Endothelial cell of umbilical vein (primary cell): ENCODE data around the gene VEPH1. TPM values are rescaled to one million over a fixed set of nuclear protein-coding genes. Genes with fewer than 3 reads are reported as not detected.
A peak's percentile ranks its signal among the peaks of the same experiment; 100 is the strongest.

Experiments
- BruUV-seq: library from RNA; stranded (reverse); fragments of 400-500 nt; replicated peaks from 2 replicates; lab custom pipeline; 2021; lab: Mats Ljungman, UMichigan
- CTCF ChIA-PET: fragments of 300-600, 350-600 bp; sonication (Branson Sonifier 250); formaldehyde crosslinking; loops from one replicate; lab custom pipeline; 2021; ENCODE audit warnings: antibody characterized with exemption, inconsistent platforms; lab: Charles Lee
- POLR2A ChIA-PET: fragments of 300-600, 350-600 bp; sonication (Branson Sonifier 250); formaldehyde crosslinking; loops from one replicate; lab custom pipeline; 2021; ENCODE audit warnings: antibody characterized with exemption, inconsistent platforms; lab: Charles Lee
- DNase-seq: peaks from one replicate; pipeline ENCODE4 v3.0.0-alpha.2; 2011; ENCODE audit warnings: low read depth, low spot score
- FAIRE-seq: peaks from 2 replicates; lab custom pipeline; 2011; peaks lifted over from hg19 to GRCh38; lab: Jason Lieb, UNC
- H2AFZ ChIP-seq: 2 replicates; pipeline ENCODE4 v1.6.0; 2012; ENCODE audit warnings: low read depth, low read length, control low read depth, inconsistent platforms
- H3K27ac ChIP-seq: 2 replicates; pipeline ENCODE4 v1.5.1; 2011; ENCODE audit warnings: low read depth, mild to moderate bottlenecking, control low read depth, low read length, moderate library complexity; ENCODE audit not compliant: insufficient read depth
- H3K27me3 ChIP-seq, 2 experiments: 2 replicates each; pipeline versions ENCODE4 v1.6.0 to v1.6.1; 2011; ENCODE audit warnings: low read length in 2 of 2, mixed read lengths in 1 of 2; ENCODE audit not compliant: control insufficient read depth in 2 of 2, insufficient read depth in 2 of 2
- H3K36me3 ChIP-seq, 2 experiments: 2 replicates in 1 of 2; 3 replicates in 1 of 2; pipeline ENCODE4 v1.5.1; 2011; ENCODE audit warnings: low read length in 2 of 2, mild to moderate bottlenecking in 1 of 2, moderate library complexity in 1 of 2; ENCODE audit not compliant: control insufficient read depth in 2 of 2, insufficient read depth in 2 of 2; ENCODE audit errors: extremely low read depth in 1 of 2
- H3K4me1 ChIP-seq: 3 replicates; pipeline ENCODE4 v1.5.1; 2011; ENCODE audit warnings: mild to moderate bottlenecking, low read length; ENCODE audit not compliant: control insufficient read depth, insufficient read depth; ENCODE audit errors: extremely low read depth
- H3K4me2 ChIP-seq: 2 replicates; pipeline ENCODE4 v1.6.1; 2011; ENCODE audit warnings: low read length, control low read depth, mixed read lengths; ENCODE audit not compliant: insufficient read depth
- H3K4me3 ChIP-seq, 3 experiments: fragments of 200-600 bp in 1 of 3; sonication (generic), shearing (Covaris generic) in 1 of 3; replicated peaks in 1 of 3; 2 replicates each; pipeline ENCODE4 v1.5.1; 2011 to 2016; ENCODE audit warnings: control low read depth in 3 of 3, low read length in 3 of 3, mild to moderate bottlenecking in 2 of 3, inconsistent platforms in 1 of 3, low read depth in 1 of 3, moderate library complexity in 1 of 3; ENCODE audit not compliant: insufficient read depth in 1 of 3
- H3K79me2 ChIP-seq: 2 replicates; pipeline ENCODE4 v1.6.0; 2012; ENCODE audit warnings: low read length, inconsistent platforms; ENCODE audit not compliant: control insufficient read depth, insufficient read depth
- H3K9ac ChIP-seq: replicated peaks from 2 replicates; pipeline ENCODE3; 2011; ENCODE audit warnings: low read length, control low read depth; ENCODE audit not compliant: insufficient read depth; ENCODE audit errors: extremely low read depth
- H3K9me1 ChIP-seq: replicated peaks from 3 replicates; pipeline ENCODE4 v1.6.0; 2011; ENCODE audit warnings: mild to moderate bottlenecking, low read length; ENCODE audit not compliant: control insufficient read depth, insufficient read depth; ENCODE audit errors: extremely low read depth
- H3K9me3 ChIP-seq: replicated peaks from 2 replicates; pipeline ENCODE4 v1.5.1; 2012; ENCODE audit warnings: low read length, inconsistent platforms; ENCODE audit not compliant: control insufficient read depth, insufficient read depth
- H4K20me1 ChIP-seq: replicated peaks from 2 replicates; pipeline ENCODE3; 2011; ENCODE audit warnings: mild to moderate bottlenecking, low read length; ENCODE audit not compliant: control insufficient read depth, insufficient read depth; ENCODE audit errors: extremely low read depth
- EZH2 ChIP-seq: IDR thresholded peaks from 2 replicates; pipeline ENCODE4 v1.6.1; 2012; ENCODE audit warnings: borderline replicate concordance, low read depth, mild to moderate bottlenecking, moderate library complexity, low read length, inconsistent platforms; ENCODE audit not compliant: severe bottlenecking
- FOS ChIP-seq: IDR thresholded peaks from 2 replicates; pipeline ENCODE4 v1.6.1; 2011; ENCODE audit warnings: mild to moderate bottlenecking, low read length, moderate library complexity, borderline replicate concordance; ENCODE audit not compliant: insufficient read depth
- GATA2 ChIP-seq: IDR thresholded peaks from 2 replicates; pipeline ENCODE4 v1.7.0; 2011; ENCODE audit warnings: low read depth, mild to moderate bottlenecking, moderate library complexity, mixed read lengths, low read length; ENCODE audit not compliant: insufficient read length, insufficient read depth
- JUN ChIP-seq: IDR thresholded peaks from 2 replicates; pipeline ENCODE4 v1.6.1; 2011; ENCODE audit warnings: borderline replicate concordance, low read depth; ENCODE audit not compliant: insufficient read length, insufficient read depth
- MAX ChIP-seq: IDR thresholded peaks from 2 replicates; pipeline ENCODE4 v1.6.1; 2011; ENCODE audit not compliant: insufficient read depth, insufficient read length
- MYC ChIP-seq: IDR thresholded peaks from one replicate; pipeline ENCODE4 v1.6.1; 2011; ENCODE audit warnings: mild to moderate bottlenecking, low read depth, low read length
- POLR2A ChIP-seq: IDR thresholded peaks from 2 replicates; pipeline ENCODE4 v1.6.1; 2012; ENCODE audit warnings: low read depth, mild to moderate bottlenecking, control low read depth, low read length
- POLR2AphosphoS5 ChIP-seq: IDR thresholded peaks from 2 replicates; pipeline ENCODE4 v1.6.1; 2012; ENCODE audit warnings: low read depth, mild to moderate bottlenecking, control low read depth, low read length, moderate library complexity; ENCODE audit not compliant: insufficient read depth
- dilution Hi-C: fragments of 300-500 bp; cut with MboI; formaldehyde crosslinking; loops from one replicate; pipeline ENCODE4 v1.15.0; 2019; ENCODE audit warnings: low sequenced_read_pairs; ENCODE audit not compliant: extremely low pct_ligation_motif_present
- intact Hi-C: fragments of 100-400 bp; cut with micrococcal nuclease; formaldehyde crosslinking; loops from one replicate; pipeline ENCODE4 v1.10.0; 2022
- polyA plus RNA-seq, 4 experiments: library from polyadenylated mRNA; depleted of rRNA in 3 of 4; stranded (reverse) in 3 of 4; unstranded in 1 of 4; fragments of >200 nt; gene quantifications; 2 replicates each; pipeline versions ENCODE4 v1.2.1 to v1.2.3, GENCODE V29; 2011 to 2012; ENCODE audit warnings: missing spikeins in 1 of 4
- total RNA-seq: library from RNA; stranded (reverse); gene quantifications from 2 replicates; pipeline ENCODE4 v1.2.3, GENCODE V29; 2021
- TF ChIP-seq, protein P1 (sequence below), 2 donors: IDR thresholded peaks; 1 replicate in 1 of 2; 2 replicates in 1 of 2; pipeline ENCODE4 v1.5.1; 2011; ENCODE audit warnings: low read length in 2 of 2, mild to moderate bottlenecking in 2 of 2, moderate library complexity in 2 of 2, control low read depth in 1 of 2, inconsistent platforms in 1 of 2, low read depth in 1 of 2; ENCODE audit not compliant: insufficient read depth in 1 of 2; ENCODE audit errors: extremely low read depth in 1 of 2

The VEPH1 gene
- total and polyA plus RNA-seq, 2 donors (not counting 3 experiments of a cell fraction or from before 2014, with no cell fraction given): 42.9 to 136 TPM

DNA sequence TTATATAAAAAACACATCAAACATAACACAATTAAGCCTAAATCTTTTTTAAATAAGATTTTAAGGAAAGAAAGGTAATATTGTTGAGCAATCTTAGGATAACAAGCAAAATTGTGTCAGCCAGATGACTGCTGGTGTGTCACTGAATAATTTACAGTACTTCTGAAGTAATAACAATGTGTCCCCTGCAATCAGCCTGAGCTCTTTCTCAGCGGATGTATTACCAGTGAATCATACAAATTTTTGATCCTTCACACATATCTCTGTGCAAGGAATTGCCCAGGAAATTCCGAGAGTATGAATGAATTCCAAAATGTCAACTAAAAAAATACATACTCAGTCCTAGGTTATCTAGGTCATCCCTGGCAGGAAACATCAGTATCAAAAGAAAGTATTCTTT is 143.2 kb downstream of the VEPH1 start:
- no peaks in the 10 kb centered on the region for H3K27me3 ChIP-seq
- H3K4me2 ChIP-seq: peak overlapping the region; percentile 85
- CTCF ChIA-PET: interaction anchor here (0.6 to 1.9 kb wide), 12 partner anchors 23 to 212 kb away, joined by 3 to 17 read pairs (median 4); partner anchors contain the start of gene PTX3
- H2AFZ ChIP-seq: no peak overlapping the region
- DNase-seq (peak; percentile 94), FAIRE-seq (peak; percentile 92)
- TF ChIP-seq JUN: peak; percentile 96
- peak; percentile 98 for TF ChIP-seq FOS
- peak; percentile 78 for TF ChIP-seq POLR2A
- TF ChIP-seq MYC: no peak
- TF ChIP-seq GATA2: peak; percentile 98
- TF ChIP-seq, protein P1, sequence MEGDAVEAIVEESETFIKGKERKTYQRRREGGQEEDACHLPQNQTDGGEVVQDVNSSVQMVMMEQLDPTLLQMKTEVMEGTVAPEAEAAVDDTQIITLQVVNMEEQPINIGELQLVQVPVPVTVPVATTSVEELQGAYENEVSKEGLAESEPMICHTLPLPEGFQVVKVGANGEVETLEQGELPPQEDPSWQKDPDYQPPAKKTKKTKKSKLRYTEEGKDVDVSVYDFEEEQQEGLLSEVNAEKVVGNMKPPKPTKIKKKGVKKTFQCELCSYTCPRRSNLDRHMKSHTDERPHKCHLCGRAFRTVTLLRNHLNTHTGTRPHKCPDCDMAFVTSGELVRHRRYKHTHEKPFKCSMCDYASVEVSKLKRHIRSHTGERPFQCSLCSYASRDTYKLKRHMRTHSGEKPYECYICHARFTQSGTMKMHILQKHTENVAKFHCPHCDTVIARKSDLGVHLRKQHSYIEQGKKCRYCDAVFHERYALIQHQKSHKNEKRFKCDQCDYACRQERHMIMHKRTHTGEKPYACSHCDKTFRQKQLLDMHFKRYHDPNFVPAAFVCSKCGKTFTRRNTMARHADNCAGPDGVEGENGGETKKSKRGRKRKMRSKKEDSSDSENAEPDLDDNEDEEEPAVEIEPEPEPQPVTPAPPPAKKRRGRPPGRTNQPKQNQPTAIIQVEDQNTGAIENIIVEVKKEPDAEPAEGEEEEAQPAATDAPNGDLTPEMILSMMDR (IDR thresholded peaks at IDR 0.05; ENCODE audit: extremely low read depth in 1 of 2, insufficient read depth in 1 of 2, low read depth in 1 of 2, low read length in 2 of 2): no peak
- TF ChIP-seq POLR2AphosphoS5: peak; percentile 91
- TF ChIP-seq EZH2: no peak
- no peak for TF ChIP-seq MAX
- no peaks in the 10 kb centered on the region for H3K9me3 ChIP-seq
- H3K27ac ChIP-seq: peak overlapping the region; percentile 84
- POLR2A ChIA-PET: interaction anchor here (1.0 to 1.9 kb wide), 3 partner anchors 75 to 173 kb away, joined by 3 to 18 read pairs (median 5); partner anchors contain the start of gene PTX3
- no peaks in the 10 kb centered on the region for H3K9me1 ChIP-seq
- H3K4me1 ChIP-seq: peaks cover 61% of the 10 kb centered on the region
- H4K20me1 ChIP-seq: no peaks in the 10 kb centered on the region
- peaks cover 0 to 10% of the 10 kb centered on the region in 2 experiments for H3K36me3 ChIP-seq
- intact Hi-C loops (loop anchor here (1.0 to 2.0 kb wide), 7 partner anchors 25 to 111 kb away; no protein-coding TSS in a partner anchor), dilution Hi-C loops (no loop called here)
- peaks cover 9% of the 10 kb centered on the region for H3K79me2 ChIP-seq
- H3K4me3 ChIP-seq: no peak overlapping the region
- no TSS peak for BruUV-seq
- peak overlapping the region; percentile 70 for H3K9ac ChIP-seq
